Testis (tissue), 2 donors: ENCODE data around the gene CRADD.

Experiments
- CTCF ChIP-seq, 3 experiments: fragments of 450-650 bp in 2 of 3; fragments of 200-600 bp in 1 of 3; sonication (generic) in 1 of 3; IDR thresholded peaks; one replicate each; pipeline ENCODE4 v1.5.1; 2016 to 2019; ENCODE audit warnings: antibody characterized with exemption in 3 of 3, mild to moderate bottlenecking in 2 of 3, moderate library complexity in 1 of 3
- POLR2A ChIP-seq: fragments of 450-650 bp; IDR thresholded peaks from one replicate; pipeline ENCODE4 v1.6.1; 2017; ENCODE audit warnings: antibody characterized with exemption, mild to moderate bottlenecking, moderate library complexity

DNA sequence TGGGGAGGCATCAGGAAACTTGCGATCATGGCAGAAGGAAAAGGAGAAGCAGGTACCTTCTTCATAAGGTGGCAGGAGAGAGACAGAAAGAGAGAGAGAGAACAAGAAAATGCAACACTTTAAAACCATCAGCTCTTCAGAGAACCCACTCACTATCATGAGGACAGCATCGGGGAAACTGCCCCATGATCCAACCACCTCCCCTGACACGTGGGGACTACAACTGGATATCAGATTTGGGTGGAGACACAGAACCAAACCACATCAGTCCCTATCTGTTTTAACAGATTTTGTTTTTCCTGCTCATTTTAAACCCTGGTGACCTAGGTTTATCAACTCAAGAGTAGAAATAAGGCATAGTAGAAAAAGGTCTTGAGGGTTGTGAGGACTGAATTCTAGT is 261.1 kb downstream of the CRADD start:
- no peak for TF ChIP-seq CTCF (IDR thresholded peaks at IDR 0.05)
- no peak for TF ChIP-seq POLR2A
